ENCODE results near the gene TLK2. TPM values are rescaled to one million over a fixed set of nuclear protein-coding genes. Genes with fewer than 3 reads are reported as not detected.

Gene TLK2
- total and polyA plus RNA-seq, 2 donors (not counting 3 experiments of a cell fraction or from before 2014, with no cell fraction given) = 30.7 to 40.7 TPM

GRCh38 chr17:62617894-62618472 is 139.4 kb downstream of the TLK2 start:
- peaks cover 3 to 4% of the 10 kb centered on the region in 2 experiments for H3K36me3 ChIP-seq (ENCODE audit: control insufficient read depth in 2 of 2, extremely low read depth in 1 of 2, insufficient read depth in 2 of 2, low read length in 2 of 2)
- no peak overlapping the region for H3K4me3 ChIP-seq (replicated peaks in 1 of 3; ENCODE audit: insufficient read depth in 1 of 3, low read depth in 1 of 3, low read length in 3 of 3)
- dilution Hi-C loops (cut with MboI; ENCODE audit: extremely low pct_ligation_motif_present, low sequenced_read_pairs) (no loop called here), intact Hi-C loops (cut with micrococcal nuclease) (no loop called here)
- CTCF ChIA-PET = interaction anchor here (2.5 kb wide), 1 partner anchor 65 kb away, joined by 14 read pairs; no protein-coding TSS in a partner anchor
- FAIRE-seq = no peak
- no peak overlapping the region for H3K4me2 ChIP-seq (ENCODE audit: insufficient read depth, low read length)
- TF ChIP-seq MAX (IDR thresholded peaks at IDR 0.05; ENCODE audit: insufficient read depth, insufficient read length) (no peak), FOS (IDR thresholded peaks at IDR 0.05; ENCODE audit: borderline replicate concordance, insufficient read depth, low read length) (no peak), EZH2 (IDR thresholded peaks at IDR 0.05; ENCODE audit: borderline replicate concordance, low read depth, low read length, severe bottlenecking) (no peak), POLR2A (IDR thresholded peaks at IDR 0.05; ENCODE audit: low read depth, low read length) (no peak), GATA2 (IDR thresholded peaks at IDR 0.05; ENCODE audit: insufficient read depth, insufficient read length, low read depth, low read length) (no peak), CTCF (IDR thresholded peaks at IDR 0.05; ENCODE audit: extremely low read depth in 1 of 2, insufficient read depth in 1 of 2, low read depth in 1 of 2, low read length in 2 of 2) (no peak), MYC (IDR thresholded peaks at IDR 0.05; ENCODE audit: low read depth, low read length) (no peak), POLR2AphosphoS5 (IDR thresholded peaks at IDR 0.05; ENCODE audit: insufficient read depth, low read depth, low read length) (no peak), JUN (IDR thresholded peaks at IDR 0.05; ENCODE audit: borderline replicate concordance, insufficient read depth, insufficient read length, low read depth) (no peak)
- H3K27me3 ChIP-seq (ENCODE audit: control insufficient read depth in 2 of 2, insufficient read depth in 2 of 2, low read length in 2 of 2) = no peaks in the 10 kb centered on the region
- BruUV-seq (replicated peaks) = no TSS peak
- H2AFZ ChIP-seq (ENCODE audit: low read depth, low read length) = no peak overlapping the region
- H3K79me2 ChIP-seq (ENCODE audit: control insufficient read depth, insufficient read depth, low read length) = no peaks in the 10 kb centered on the region
- no peaks in the 10 kb centered on the region for H4K20me1 ChIP-seq (replicated peaks; ENCODE audit: control insufficient read depth, extremely low read depth, insufficient read depth, low read length)
- H3K9me3 ChIP-seq (replicated peaks; ENCODE audit: control insufficient read depth, insufficient read depth, low read length) = no peaks in the 10 kb centered on the region
- no peaks in the 10 kb centered on the region for H3K9me1 ChIP-seq (replicated peaks; ENCODE audit: control insufficient read depth, extremely low read depth, insufficient read depth, low read length)
- H3K9ac ChIP-seq (replicated peaks; ENCODE audit: extremely low read depth, insufficient read depth, low read length) = no peak overlapping the region
- no peak overlapping the region for H3K27ac ChIP-seq (ENCODE audit: insufficient read depth, low read depth, low read length)
- DNase-seq (ENCODE audit: low read depth, low spot score) = no peak
- no peaks in the 10 kb centered on the region for H3K4me1 ChIP-seq (ENCODE audit: control insufficient read depth, extremely low read depth, insufficient read depth, low read length)
- POLR2A ChIA-PET = no interaction called here

Data from endothelial cell of umbilical vein (primary cell).